Prostate gland (tissue), 2 donors: ENCODE data around the gene CUX1. TPM values are rescaled to one million over a fixed set of nuclear protein-coding genes. Genes with fewer than 3 reads are reported as not detected.

Experiments
- DNase-seq: peaks from one replicate; pipeline ENCODE4 v3.0.0-alpha.2; 2019; ENCODE audit warnings: low spot score
- H3K27ac ChIP-seq, 2 donors: fragments of 200-600 bp; sonication (generic); 2 replicates each; pipeline ENCODE4 v1.5.1; 2017 to 2019
- H3K27me3 ChIP-seq: fragments of 200-600 bp; sonication (generic); replicated peaks from 2 replicates; pipeline ENCODE4 v1.5.1; 2019; ENCODE audit not compliant: insufficient read depth
- H3K36me3 ChIP-seq, 2 donors: fragments of 200-600 bp; sonication (generic); 1 replicate in 1 of 2; 2 replicates in 1 of 2; pipeline versions ENCODE4 v1.5.1 to v1.8.1; 2017 to 2019
- H3K4me1 ChIP-seq: fragments of 200-600 bp; sonication (generic); replicated peaks from 2 replicates; pipeline ENCODE4 v1.5.1; 2019
- H3K4me3 ChIP-seq, 2 donors: fragments of 200-600 bp; sonication (generic); 2 replicates each; pipeline ENCODE4 v1.5.1; 2017 to 2019
- H3K9me3 ChIP-seq: fragments of 200-600 bp; sonication (generic); 2 replicates; pipeline ENCODE4 v1.5.1; 2017
- POLR2A ChIP-seq: fragments of 450-650 bp; IDR thresholded peaks from one replicate; pipeline ENCODE4 v1.6.1; 2016; ENCODE audit warnings: antibody characterized with exemption, mild to moderate bottlenecking
- POLR2AphosphoS5 ChIP-seq: sonication (generic); formaldehyde crosslinking; IDR thresholded peaks from one replicate; pipeline ENCODE4 v1.6.1; 2017; ENCODE audit warnings: antibody characterized with exemption
- WGBS: methylation state at CpG from one replicate; pipeline ENCODE4 v1.1.5; 2018; 5-methylcytosine and 5-hydroxymethylcytosine counted together
- intact Hi-C: fragments of 100-400 bp; cut with DNase I; formaldehyde crosslinking; loops from one replicate; pipeline ENCODE4 v1.14.2; 2022
- total RNA-seq, 2 donors: library from RNA; depleted of rRNA; stranded (reverse); fragments of >200 nt; gene quantifications; one replicate each; pipeline ENCODE4 v1.1.0, GENCODE V29; 2016
- TF ChIP-seq, protein P1 (sequence below), 4 experiments: fragments of 200-600 bp in 2 of 4; fragments of 450-650 bp in 2 of 4; sonication (generic) in 2 of 4; IDR thresholded peaks; 1 replicate in 3 of 4; 2 replicates in 1 of 4; pipeline ENCODE4 v1.5.1; 2016 to 2019; ENCODE audit warnings: antibody characterized with exemption in 4 of 4, mild to moderate bottlenecking in 2 of 4, moderate library complexity in 2 of 4

Gene CUX1
- total RNA-seq, 2 donors from 2014 or later: 96.3 to 99.2 TPM

DNA sequence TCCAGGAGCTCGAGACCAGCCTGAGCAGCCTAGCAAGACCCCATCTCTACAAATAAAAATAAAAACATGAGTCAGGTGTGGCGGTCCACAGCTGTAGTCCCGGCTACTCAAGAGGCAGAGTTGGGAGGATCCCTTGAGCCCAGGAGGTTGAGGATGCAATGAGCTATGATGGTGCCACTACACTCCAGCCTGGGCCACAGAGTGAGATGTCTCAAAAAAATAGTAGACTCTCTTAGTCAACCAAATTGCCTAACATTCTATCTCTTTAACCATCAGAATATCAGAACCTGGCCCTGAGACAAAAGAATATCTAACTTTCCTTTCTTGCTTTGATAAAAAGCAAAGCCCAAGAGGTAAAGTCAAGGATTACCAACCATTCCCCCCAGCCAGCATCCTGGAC lies 35.0 kb upstream of the CUX1 start:
- Histone ChIP-seq H3K27ac (no peak overlapping the region), H3K9me3 (no peaks in the 10 kb centered on the region), H3K4me3 (no peak overlapping the region), H3K27me3 (no peaks in the 10 kb centered on the region), H3K36me3 (no peaks in the 10 kb centered on the region), H3K4me1 (no peaks in the 10 kb centered on the region)
- DNase-seq: no peak
- TF ChIP-seq POLR2A (no peak), POLR2AphosphoS5 (no peak)
- TF ChIP-seq, protein P1, sequence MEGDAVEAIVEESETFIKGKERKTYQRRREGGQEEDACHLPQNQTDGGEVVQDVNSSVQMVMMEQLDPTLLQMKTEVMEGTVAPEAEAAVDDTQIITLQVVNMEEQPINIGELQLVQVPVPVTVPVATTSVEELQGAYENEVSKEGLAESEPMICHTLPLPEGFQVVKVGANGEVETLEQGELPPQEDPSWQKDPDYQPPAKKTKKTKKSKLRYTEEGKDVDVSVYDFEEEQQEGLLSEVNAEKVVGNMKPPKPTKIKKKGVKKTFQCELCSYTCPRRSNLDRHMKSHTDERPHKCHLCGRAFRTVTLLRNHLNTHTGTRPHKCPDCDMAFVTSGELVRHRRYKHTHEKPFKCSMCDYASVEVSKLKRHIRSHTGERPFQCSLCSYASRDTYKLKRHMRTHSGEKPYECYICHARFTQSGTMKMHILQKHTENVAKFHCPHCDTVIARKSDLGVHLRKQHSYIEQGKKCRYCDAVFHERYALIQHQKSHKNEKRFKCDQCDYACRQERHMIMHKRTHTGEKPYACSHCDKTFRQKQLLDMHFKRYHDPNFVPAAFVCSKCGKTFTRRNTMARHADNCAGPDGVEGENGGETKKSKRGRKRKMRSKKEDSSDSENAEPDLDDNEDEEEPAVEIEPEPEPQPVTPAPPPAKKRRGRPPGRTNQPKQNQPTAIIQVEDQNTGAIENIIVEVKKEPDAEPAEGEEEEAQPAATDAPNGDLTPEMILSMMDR (IDR thresholded peaks at IDR 0.05): no peak
- 98% methylated on average over 3 of the region's 3 CpGs for WGBS
- intact Hi-C loops: no loop called here

DNA sequence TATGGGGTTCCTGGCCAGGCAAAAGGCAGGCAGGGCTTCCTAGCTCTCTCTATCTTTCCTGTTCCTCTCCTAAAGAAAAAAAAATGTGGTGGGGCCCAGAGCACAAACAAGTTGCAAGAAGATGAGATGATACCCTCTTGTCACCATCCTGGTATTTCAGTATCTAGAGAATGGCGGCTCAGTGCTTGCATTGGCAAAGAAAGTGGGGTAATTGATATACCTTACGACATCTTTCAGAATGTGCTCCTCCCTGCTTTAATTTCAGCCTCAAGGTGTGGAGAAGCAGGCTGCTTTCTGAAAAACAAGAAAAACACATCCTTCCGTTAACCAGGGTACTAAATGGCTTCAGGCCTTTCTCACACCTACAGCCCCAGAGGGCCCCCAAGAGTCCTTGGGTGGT lies 34.5 kb upstream of the CUX1 start:
- DNase-seq: no peak
- WGBS: 91% methylated on average over 3 of the region's 3 CpGs
- Histone ChIP-seq H3K9me3 (no peaks in the 10 kb centered on the region), H3K4me1 (no peaks in the 10 kb centered on the region), H3K27me3 (no peaks in the 10 kb centered on the region), H3K36me3 (no peaks in the 10 kb centered on the region), H3K27ac (no peak overlapping the region), H3K4me3 (no peak overlapping the region)
- TF ChIP-seq POLR2A (no peak), POLR2AphosphoS5 (no peak)
- TF ChIP-seq, protein P1 (IDR thresholded peaks at IDR 0.05): no peak
- intact Hi-C loops: no loop called here

DNA sequence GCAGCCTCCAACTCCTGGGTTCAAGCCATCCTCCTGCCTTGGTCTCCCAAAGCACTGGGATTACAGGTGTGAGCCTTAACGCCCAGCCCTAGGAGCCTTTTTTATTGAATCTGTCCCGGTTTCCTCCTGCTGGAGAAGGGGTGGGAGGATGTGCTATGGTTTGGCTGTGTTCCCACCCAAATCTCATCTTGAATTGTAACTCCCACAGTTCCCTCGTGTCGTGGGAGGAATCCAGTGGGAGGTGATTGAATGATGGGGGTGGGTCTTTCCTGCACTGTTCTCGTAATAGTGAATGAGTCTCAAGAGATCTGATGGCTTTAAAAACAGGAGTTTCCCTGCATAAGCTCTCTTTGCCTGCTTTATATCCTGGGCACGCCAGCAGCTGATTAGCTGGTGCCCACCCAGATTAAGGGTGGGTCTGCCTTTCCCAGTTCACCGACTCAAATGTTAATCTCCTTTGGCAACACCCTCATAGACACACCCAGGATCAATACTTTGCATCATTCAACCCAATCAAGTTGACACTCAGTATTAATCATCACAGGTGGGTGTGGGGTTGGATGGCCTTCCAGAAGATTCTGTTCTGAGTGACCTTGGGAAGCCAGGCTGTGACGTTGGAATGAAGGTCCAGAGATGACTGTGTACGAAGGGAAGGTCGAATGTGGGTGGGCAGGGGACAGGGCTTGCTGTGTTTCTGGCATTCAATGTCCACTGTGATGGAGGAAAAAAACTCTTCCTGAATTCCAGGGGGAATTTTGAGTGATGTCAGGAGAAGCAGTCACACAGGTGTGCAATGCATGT lies 33.8 kb upstream of the CUX1 start:
- no peak for DNase-seq
- H3K36me3 ChIP-seq: no peaks in the 10 kb centered on the region

DNA sequence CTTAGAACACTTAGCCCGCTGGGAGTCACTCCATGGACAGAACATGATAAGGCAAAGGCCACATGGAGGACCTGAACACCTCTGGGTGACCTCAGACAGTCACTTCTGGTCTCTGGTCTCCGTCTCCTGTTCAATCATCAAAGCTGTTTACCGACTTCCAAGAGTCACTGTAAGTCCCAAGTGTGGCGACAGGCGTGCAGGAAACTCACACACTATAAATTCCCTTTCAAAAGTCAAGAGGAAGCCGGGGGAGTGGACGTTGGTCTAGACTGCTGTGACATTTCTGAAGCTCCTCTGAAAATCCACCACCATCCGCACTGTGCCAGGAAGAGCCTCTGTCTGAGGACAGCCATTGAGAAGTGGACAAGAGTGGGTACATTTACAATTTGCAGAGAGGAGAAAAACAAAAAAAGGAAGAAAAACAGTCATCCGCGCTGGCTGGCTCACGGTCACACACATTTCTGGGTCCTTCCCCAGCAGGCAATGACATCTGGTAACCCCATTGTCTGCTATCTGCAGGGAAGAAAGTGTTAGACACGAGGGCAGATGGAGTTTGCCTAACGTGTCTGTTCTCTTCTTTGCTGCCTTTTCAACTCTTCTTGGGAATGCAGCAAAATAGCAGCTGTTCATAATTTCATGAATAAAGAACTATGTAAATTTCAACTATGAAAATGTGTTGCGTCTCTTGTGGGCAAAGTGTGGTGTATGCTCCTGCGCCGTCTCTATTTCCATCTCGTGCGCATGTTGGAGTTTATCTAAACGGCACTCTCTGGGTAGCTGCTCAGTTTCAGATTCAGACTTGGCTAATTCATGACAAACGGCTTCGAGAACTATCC lies 32.9 kb upstream of the CUX1 start:
- Histone ChIP-seq H3K36me3 (no peaks in the 10 kb centered on the region), H3K4me1 (no peaks in the 10 kb centered on the region), H3K9me3 (no peaks in the 10 kb centered on the region), H3K4me3 (no peak overlapping the region), H3K27ac (no peak overlapping the region), H3K27me3 (no peaks in the 10 kb centered on the region)
- intact Hi-C loops: no loop called here
- 65% methylated on average over 21 of the region's 21 CpGs for WGBS
- DNase-seq: no peak
- no peak for TF ChIP-seq POLR2AphosphoS5
- no peak for TF ChIP-seq POLR2A
- TF ChIP-seq, protein P1 (IDR thresholded peaks at IDR 0.05): no peak

More for the DNA sequence above, 33.8 kb upstream of the CUX1 start:
- Histone ChIP-seq H3K9me3 (no peaks in the 10 kb centered on the region), H3K4me1 (no peaks in the 10 kb centered on the region), H3K27me3 (no peaks in the 10 kb centered on the region), H3K27ac (no peak overlapping the region), H3K4me3 (no peak overlapping the region)
- WGBS: 63% methylated on average over 10 of the region's 10 CpGs
- TF ChIP-seq POLR2A: no peak
- TF ChIP-seq POLR2AphosphoS5: no peak
- TF ChIP-seq, protein P1 (IDR thresholded peaks at IDR 0.05): no peak
- intact Hi-C loops: no loop called here
